Rectal smooth muscle tissue (tissue), 1 donor: Measurements from ENCODE around the gene MYO6.

ENCODE experiments used
- H3K27ac ChIP-seq: one replicate; pipeline ENCODE4 v1.7.0; 2013; ENCODE audit warnings: low read depth, low read length, inconsistent platforms
- H3K27me3 ChIP-seq: one replicate; pipeline ENCODE4 v1.7.0; 2013; ENCODE audit warnings: low read length; ENCODE audit not compliant: control insufficient read depth, insufficient read depth
- H3K36me3 ChIP-seq: one replicate; pipeline ENCODE4 v1.7.0; 2013; ENCODE audit warnings: low read length; ENCODE audit not compliant: control insufficient read depth, insufficient read depth
- H3K4me1 ChIP-seq: one replicate; pipeline ENCODE4 v1.7.0; 2013; ENCODE audit warnings: low read length; ENCODE audit not compliant: control insufficient read depth, insufficient read depth
- H3K4me3 ChIP-seq: one replicate; pipeline ENCODE4 v1.7.0; 2013; ENCODE audit warnings: low read length
- H3K9ac ChIP-seq: one replicate; pipeline ENCODE4 v1.7.0; 2013; ENCODE audit warnings: low read length

MYO6 gene

DNA sequence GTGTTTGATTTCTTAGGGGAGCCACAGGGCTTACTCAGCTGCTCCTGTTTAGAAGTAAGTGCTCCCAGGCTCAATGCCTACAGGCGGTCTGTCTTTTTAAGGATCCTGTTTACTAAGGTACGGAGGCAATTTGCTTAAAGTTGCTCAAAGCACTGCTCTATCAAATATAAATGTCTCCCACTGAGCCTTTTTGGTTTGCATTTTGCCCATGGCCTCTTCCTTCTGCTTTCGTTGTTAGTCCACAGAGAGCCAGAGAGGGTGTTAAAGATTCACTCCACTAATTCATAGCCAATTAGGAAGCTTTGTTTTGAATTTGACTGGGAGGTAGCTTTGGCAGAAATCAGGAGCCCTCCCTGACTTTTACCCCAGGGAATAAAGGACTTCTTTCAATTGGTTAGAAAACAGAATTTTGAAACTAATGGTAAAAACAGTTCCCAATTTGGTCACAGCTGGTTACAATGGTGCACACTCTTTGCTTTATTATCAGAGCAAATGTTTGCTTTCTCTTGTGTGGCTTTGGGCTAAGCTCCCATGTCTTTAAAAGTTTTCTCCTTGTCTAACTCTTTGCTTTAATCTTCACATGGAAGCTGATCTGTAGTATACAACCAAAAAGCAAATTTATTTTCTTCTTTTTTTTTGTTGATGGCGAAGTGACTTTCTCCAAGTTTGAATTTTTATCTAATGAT lies 197.2 kb downstream of the MYO6 start:
- Histone ChIP-seq H3K9ac (no peak overlapping the region), H3K4me3 (no peak overlapping the region), H3K36me3 (no peaks in the 10 kb centered on the region)

DNA sequence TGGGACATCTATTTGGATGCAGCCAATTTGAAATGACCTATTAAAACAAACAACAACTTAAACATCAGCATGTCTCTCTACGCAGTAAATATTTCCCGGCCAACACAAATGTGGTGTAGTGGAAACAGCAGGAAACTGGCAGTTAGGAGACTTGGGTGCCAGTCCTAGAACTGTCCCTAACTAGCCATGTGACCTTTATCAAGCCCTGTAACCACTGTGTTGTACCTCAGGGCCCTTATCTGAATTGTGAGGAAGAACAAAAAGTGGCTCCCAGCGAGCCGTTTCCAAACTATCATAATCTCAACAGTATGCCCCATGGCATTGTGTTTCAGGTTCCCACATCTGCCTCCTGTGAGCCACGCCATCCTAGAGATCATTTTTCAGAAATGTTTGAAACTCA lies 198.9 kb downstream of the MYO6 start:
- H3K36me3 ChIP-seq: no peaks in the 10 kb centered on the region
- no peaks in the 10 kb centered on the region for H3K27me3 ChIP-seq
- H3K9ac ChIP-seq: no peak overlapping the region
- H3K27ac ChIP-seq: no peak overlapping the region
- no peaks in the 10 kb centered on the region for H3K4me1 ChIP-seq
- no peak overlapping the region for H3K4me3 ChIP-seq

More for the DNA sequence above, 197.2 kb downstream of the MYO6 start:
- Histone ChIP-seq H3K27ac (no peak overlapping the region), H3K27me3 (no peaks in the 10 kb centered on the region), H3K4me1 (no peaks in the 10 kb centered on the region)

GRCh38 chr6:75952128-75952527 lies 203.1 kb downstream of the MYO6 start:
- Histone ChIP-seq H3K27ac (no peak overlapping the region), H3K9ac (no peak overlapping the region), H3K4me3 (no peak overlapping the region), H3K36me3 (no peaks in the 10 kb centered on the region), H3K27me3 (no peaks in the 10 kb centered on the region), H3K4me1 (no peaks in the 10 kb centered on the region)

DNA sequence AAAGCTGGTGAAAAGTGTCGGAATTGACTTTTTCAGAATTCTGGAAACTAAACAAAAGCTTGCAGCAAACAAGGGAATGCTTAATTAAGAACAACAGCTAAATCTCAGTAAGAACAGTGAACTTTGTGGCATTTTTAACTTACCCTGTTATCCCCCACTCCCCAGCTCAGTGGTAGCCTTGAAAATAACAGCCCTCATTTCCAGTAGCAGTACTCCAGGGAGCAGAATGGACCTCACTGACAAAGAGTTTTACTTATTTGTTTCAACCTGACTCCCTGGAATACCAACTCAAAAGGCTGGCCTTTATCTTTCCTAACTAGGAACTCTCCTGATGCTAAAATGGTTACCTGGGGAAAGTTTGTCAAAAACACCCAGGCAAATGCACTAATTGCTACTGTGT lies 214.5 kb downstream of the MYO6 start:
- H3K9ac ChIP-seq: no peak overlapping the region
- no peak overlapping the region for H3K4me3 ChIP-seq

DNA sequence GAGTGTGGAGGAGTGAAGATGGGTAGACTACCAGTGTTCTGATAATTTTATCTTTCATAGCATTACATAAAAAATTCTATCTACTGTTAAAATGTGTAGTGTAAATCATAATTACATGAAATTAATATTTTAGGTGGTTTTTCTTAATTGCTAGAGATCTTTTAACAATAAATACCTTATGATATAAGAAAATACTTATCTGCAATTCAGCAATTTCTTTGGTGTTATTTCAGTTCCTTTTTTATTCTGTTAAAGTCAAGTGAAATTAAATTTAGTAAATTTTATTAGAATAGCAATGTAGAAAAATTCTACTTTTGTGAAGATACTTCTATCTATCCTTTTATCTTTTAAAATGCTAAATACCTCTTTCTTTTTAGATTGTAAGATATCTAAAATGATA lies 219.1 kb downstream of the MYO6 start:
- Histone ChIP-seq H3K36me3 (no peaks in the 10 kb centered on the region), H3K27me3 (no peaks in the 10 kb centered on the region), H3K9ac (no peak overlapping the region), H3K4me1 (no peaks in the 10 kb centered on the region), H3K4me3 (no peak overlapping the region), H3K27ac (no peak overlapping the region)

More for the DNA sequence above, 214.5 kb downstream of the MYO6 start:
- Histone ChIP-seq H3K27me3 (no peaks in the 10 kb centered on the region), H3K4me1 (no peaks in the 10 kb centered on the region), H3K36me3 (no peaks in the 10 kb centered on the region), H3K27ac (no peak overlapping the region)
